ENCODE measurements around the gene PLEKHG2. TPM values are rescaled to one million over a fixed set of nuclear protein-coding genes. Genes with fewer than 3 reads are reported as not detected.

Gene PLEKHG2
- total and polyA plus RNA-seq, 10 donors, result 8.9 to 107 (median 35.2) TPM

GRCh38 chr19:39403331-39404312 is 8.8 kb upstream of the PLEKHG2 start:
- TF ChIP-seq POLR2A (IDR thresholded peaks at IDR 0.05), result peak; percentile 29 to 93 (median 32)
- TF ChIP-seq POLR2AphosphoS5 (IDR thresholded peaks at IDR 0.05), result peak; percentile 97 to 99 (median 97)
- no peak for TF ChIP-seq CTCF (IDR thresholded peaks at IDR 0.05 in 8 of 11, conservative IDR thresholded peaks at IDR 0.05 in 3 of 11)
- peak overlapping the region; percentile 88 to 100 (median 99) for H3K27ac ChIP-seq
- H3K36me3 ChIP-seq, result peaks cover 4 to 20% (median 11%) of the 10 kb centered on the region in 6 donors
- peak overlapping the region; percentile 30 to 96 (median 44) for H3K4me3 ChIP-seq
- DNase-seq, result peak; percentile 100
- no peaks in the 10 kb centered on the region for H3K9me3 ChIP-seq
- intact Hi-C loops (cut with DNase I; ENCODE audit: low total_unique reads), result no loop called here
- H3K4me1 ChIP-seq, result peaks cover 51 to 85% (median 78%) of the 10 kb centered on the region in 6 donors
- no peaks in the 10 kb centered on the region for H3K27me3 ChIP-seq (replicated peaks in 1 of 7)
- WGBS, 5 donors, result 0 to 2% (median 1%) methylated on average over 31 to 43 of the region's 43 CpGs

- peak overlapping the region in 6 of 8 donors; percentile 74 to 99 (median 95) for H3K4me3 ChIP-seq
- TF ChIP-seq POLR2A (IDR thresholded peaks at IDR 0.05) (no peak), POLR2AphosphoS5 (IDR thresholded peaks at IDR 0.05) (peak in 2 of 3 donors; percentile 34 to 38)
- H3K27me3 ChIP-seq (replicated peaks in 1 of 7), result no peaks in the 10 kb centered on the region
- H3K27ac ChIP-seq, result peak overlapping the region; percentile 88 to 100 (median 99)
- peaks cover 40 to 83% (median 73%) of the 10 kb centered on the region in 6 donors for H3K4me1 ChIP-seq
- intact Hi-C loops (cut with DNase I; ENCODE audit: low total_unique reads), result no loop called here
- WGBS, 5 donors, result 83 to 96% (median 89%) methylated on average over 14 to 17 of the region's 17 CpGs
- H3K36me3 ChIP-seq, result peaks cover 4 to 22% (median 16%) of the 10 kb centered on the region in 6 donors
- H3K9me3 ChIP-seq, result no peaks in the 10 kb centered on the region
- DNase-seq, result no peak
These were observed 7.1 kb upstream of the PLEKHG2 start for GRCh38 chr19:39405261-39405957.

GRCh38 chr19:39405958-39406655 is 6.4 kb upstream of the PLEKHG2 start:
- peak overlapping the region; percentile 88 to 100 (median 99) for H3K27ac ChIP-seq
- H3K36me3 ChIP-seq, result peaks cover 4 to 22% (median 16%) of the 10 kb centered on the region in 6 donors
- H3K4me3 ChIP-seq, result peak overlapping the region; percentile 74 to 100 (median 96)
- no peaks in the 10 kb centered on the region for H3K9me3 ChIP-seq
- peaks cover 41 to 83% (median 73%) of the 10 kb centered on the region in 6 donors for H3K4me1 ChIP-seq
- TF ChIP-seq POLR2A (IDR thresholded peaks at IDR 0.05) (no peak), POLR2AphosphoS5 (IDR thresholded peaks at IDR 0.05) (no peak), CTCF (IDR thresholded peaks at IDR 0.05 in 8 of 11, conservative IDR thresholded peaks at IDR 0.05 in 3 of 11) (no peak)
- WGBS, 5 donors, result 13 to 16% (median 14%) methylated on average over 21 to 22 of the region's 22 CpGs
- intact Hi-C loops (cut with DNase I; ENCODE audit: low total_unique reads), result no loop called here
- H3K27me3 ChIP-seq (replicated peaks in 1 of 7), result no peaks in the 10 kb centered on the region
- peak; percentile 96 for DNase-seq

All from spleen (tissue), 11 donors.